Common myeloid progenitor, CD34-positive (primary cell): ENCODE measurements around the gene MTMR4.

Experiments used
- CTCF ChIA-PET: fragments of 350-600 bp; sonication (Branson Sonifier 250); formaldehyde crosslinking; loops from one replicate; lab custom pipeline; 2021; ENCODE audit warnings: antibody characterized with exemption; lab: Charles Lee
- POLR2A ChIA-PET: fragments of 350-600 bp; sonication (Branson Sonifier 250); formaldehyde crosslinking; loops from one replicate; lab custom pipeline; 2021; ENCODE audit warnings: antibody characterized with exemption; lab: Charles Lee
- DNase-seq, 3 donors: peaks; one replicate each; pipeline versions ENCODE4 v3.0.0 to v3.0.0-alpha.2; 2013
- H3K27ac ChIP-seq, 2 experiments: 1 replicate in 1 of 2; 2 replicates in 1 of 2; pipeline ENCODE4 v1.7.0; 2013; ENCODE audit warnings: inconsistent platforms in 2 of 2, low read length in 2 of 2, mild to moderate bottlenecking in 2 of 2, low read depth in 1 of 2, moderate library complexity in 1 of 2; ENCODE audit not compliant: severe bottlenecking in 2 of 2, insufficient read depth in 1 of 2, poor library complexity in 1 of 2
- H3K27me3 ChIP-seq, 5 experiments: replicated peaks in 2 of 5; 1 replicate in 3 of 5; 2 replicates in 2 of 5; pipeline versions ENCODE4 v1.6.1 to v1.7.0; 2013; ENCODE audit warnings: low read length in 4 of 5, mild to moderate bottlenecking in 2 of 5, moderate library complexity in 2 of 5, inconsistent platforms in 1 of 5; ENCODE audit not compliant: insufficient read depth in 5 of 5, control insufficient read depth in 4 of 5
- H3K36me3 ChIP-seq, 4 experiments: 1 replicate in 2 of 4; 2 replicates in 2 of 4; pipeline versions ENCODE4 v1.6.1 to v1.7.0; 2013; ENCODE audit warnings: low read length in 3 of 4, control low read depth in 1 of 4, mild to moderate bottlenecking in 1 of 4; ENCODE audit not compliant: control insufficient read depth in 4 of 4, insufficient read depth in 4 of 4
- H3K4me1 ChIP-seq, 4 experiments: 1 replicate in 3 of 4; 2 replicates in 1 of 4; pipeline versions ENCODE4 v1.6.1 to v1.7.1; 2013; ENCODE audit warnings: low read length in 3 of 4, mild to moderate bottlenecking in 3 of 4, control low read depth in 1 of 4, inconsistent platforms in 1 of 4, moderate library complexity in 1 of 4; ENCODE audit not compliant: control insufficient read depth in 4 of 4, insufficient read depth in 4 of 4; ENCODE audit errors: control extremely low read depth in 1 of 4
- H3K4me3 ChIP-seq, 7 experiments: 1 replicate in 4 of 7; 2 replicates in 3 of 7; pipeline versions ENCODE4 v1.5.1 to v1.7.0; 2013; ENCODE audit warnings: mild to moderate bottlenecking in 7 of 7, low read length in 6 of 7, moderate library complexity in 6 of 7, inconsistent platforms in 2 of 7, low read depth in 2 of 7, control low read depth in 1 of 7; ENCODE audit not compliant: insufficient read depth in 4 of 7, control insufficient read depth in 1 of 7; ENCODE audit errors: extremely low read depth in 1 of 7
- H3K9me3 ChIP-seq, 5 experiments: 1 replicate in 4 of 5; 2 replicates in 1 of 5; pipeline versions ENCODE4 v1.6.1 to v1.7.1; 2013; ENCODE audit warnings: low read length in 4 of 5, mild to moderate bottlenecking in 2 of 5, inconsistent platforms in 1 of 5, low read depth in 1 of 5, moderate library complexity in 1 of 5; ENCODE audit not compliant: control insufficient read depth in 4 of 5, insufficient read depth in 2 of 5; ENCODE audit errors: control extremely low read depth in 1 of 5
- WGBS: methylation state at CpG from one replicate; pipeline ENCODE4 v1.1.5; 2013; ENCODE audit not compliant: insufficient coverage; 5-methylcytosine and 5-hydroxymethylcytosine counted together

The MTMR4 gene

DNA sequence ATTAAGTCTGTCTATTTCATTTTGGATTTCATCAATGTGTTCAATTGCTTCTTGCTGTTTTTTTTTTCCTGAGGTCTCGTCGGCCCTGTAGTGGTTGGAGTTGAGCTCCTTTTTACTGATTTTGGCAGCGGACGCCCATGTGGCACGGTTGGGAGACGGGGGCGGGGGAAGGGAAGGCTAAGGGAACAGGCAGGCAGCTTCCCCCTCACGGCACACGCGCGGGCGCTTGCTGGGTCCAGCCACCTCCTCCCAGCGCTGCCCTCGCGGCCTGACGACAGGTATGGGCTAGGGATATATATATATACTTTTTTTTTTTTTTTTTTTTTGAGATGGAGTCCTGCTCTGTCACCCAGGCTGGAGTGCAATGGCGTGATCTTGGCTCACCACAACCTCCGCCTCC is 37.6 kb downstream of the MTMR4 start:
- Histone ChIP-seq H3K9me3 (no peaks in the 10 kb centered on the region), H3K27me3 (no peaks in the 10 kb centered on the region), H3K27ac (no peak overlapping the region), H3K4me1 (no peaks in the 10 kb centered on the region), H3K36me3 (peaks cover 0 to 11% (median 4%) of the 10 kb centered on the region in 4 experiments), H3K4me3 (no peak overlapping the region)
- DNase-seq: no peak
- WGBS: 100% methylated on average over 5 of the region's 18 CpGs
- ChIA-PET CTCF (no interaction called here), POLR2A (no interaction called here)

DNA sequence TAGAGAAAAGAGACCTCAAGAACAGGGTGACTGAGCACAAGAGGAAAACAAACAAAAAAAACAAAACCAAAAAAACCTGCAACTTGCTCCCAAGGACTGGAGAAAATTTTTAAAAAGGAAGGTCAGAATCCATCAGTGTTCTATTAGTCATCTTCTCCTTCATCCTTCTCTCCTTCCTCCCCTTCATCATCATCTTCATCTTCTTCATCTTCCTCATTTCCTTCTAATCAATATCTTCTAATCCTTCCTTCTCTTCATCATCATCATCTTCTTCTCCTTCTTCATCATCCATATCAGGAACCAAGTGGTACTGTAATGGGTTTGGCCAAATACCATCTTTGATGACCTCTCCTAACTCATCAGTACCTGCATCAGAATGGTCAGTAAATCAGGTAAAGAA is 38.5 kb downstream of the MTMR4 start:
- H3K9me3 ChIP-seq: no peaks in the 10 kb centered on the region
- no peaks in the 10 kb centered on the region for H3K4me1 ChIP-seq
- H3K4me3 ChIP-seq: no peak overlapping the region
- POLR2A ChIA-PET: no interaction called here
- peaks cover 0 to 11% (median 4%) of the 10 kb centered on the region in 4 experiments for H3K36me3 ChIP-seq
- CTCF ChIA-PET: no interaction called here
- DNase-seq: no peak
- H3K27ac ChIP-seq: no peak overlapping the region
- H3K27me3 ChIP-seq: no peaks in the 10 kb centered on the region

DNA sequence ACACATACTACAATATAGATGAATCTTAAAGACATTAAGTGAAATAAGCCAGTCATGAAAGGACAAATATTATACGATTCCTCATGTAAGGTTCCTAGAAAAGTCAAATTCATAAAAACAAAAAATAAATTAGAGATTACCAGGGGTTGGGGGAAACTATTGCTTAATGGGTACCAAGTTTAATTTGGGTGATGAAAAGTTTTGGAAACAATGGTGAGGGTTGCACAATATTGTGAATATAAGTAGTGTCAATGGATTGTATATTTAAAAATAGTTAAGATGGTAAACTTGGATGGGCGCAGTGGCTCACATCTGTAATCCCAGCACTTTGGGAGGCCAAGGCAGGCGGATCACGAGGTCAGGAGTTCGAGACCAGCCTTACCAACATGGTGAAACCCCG is 44.1 kb downstream of the MTMR4 start:
- Histone ChIP-seq H3K9me3 (no peaks in the 10 kb centered on the region), H3K36me3 (peaks cover 0 to 8% (median under 1%) of the 10 kb centered on the region in 4 experiments), H3K27me3 (no peaks in the 10 kb centered on the region), H3K4me1 (no peaks in the 10 kb centered on the region), H3K4me3 (no peak overlapping the region), H3K27ac (no peak overlapping the region)
- DNase-seq: no peak
- CTCF ChIA-PET: no interaction called here
- POLR2A ChIA-PET: no interaction called here
- 83% methylated on average over 1 of the region's 6 CpGs for WGBS

DNA sequence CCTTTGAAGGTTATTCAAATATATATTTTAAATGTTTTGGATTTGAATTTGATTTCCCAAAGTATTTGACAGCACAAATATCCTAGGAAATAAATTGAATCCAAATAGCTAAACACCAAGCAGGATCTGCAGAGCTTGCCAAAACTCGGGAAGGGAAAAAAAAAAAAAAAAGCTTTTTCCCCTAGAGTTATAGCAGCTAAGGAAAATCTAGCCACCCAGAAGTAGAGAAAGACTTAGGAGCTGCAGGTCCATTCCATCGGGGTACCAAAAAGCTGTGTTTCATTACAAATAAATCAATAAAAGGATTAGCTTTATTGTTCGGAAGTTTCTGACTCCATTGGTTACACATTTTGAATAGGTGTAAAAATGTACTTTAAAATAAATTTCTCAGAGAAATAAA is 45.5 kb downstream of the MTMR4 start:
- Histone ChIP-seq H3K27me3 (no peaks in the 10 kb centered on the region), H3K4me1 (no peaks in the 10 kb centered on the region), H3K36me3 (peaks cover 0 to 8% (median 2%) of the 10 kb centered on the region in 4 experiments), H3K9me3 (no peaks in the 10 kb centered on the region), H3K4me3 (no peak overlapping the region), H3K27ac (no peak overlapping the region)
- WGBS: 86% methylated on average over 1 of the region's 3 CpGs
- CTCF ChIA-PET: interaction anchor here (1.2 to 1.7 kb wide), 2 partner anchors 19 to 21 kb away, joined by 4 to 8 read pairs; partner anchors contain the start of gene HSF5
- DNase-seq: no peak
- POLR2A ChIA-PET: no interaction called here

DNA sequence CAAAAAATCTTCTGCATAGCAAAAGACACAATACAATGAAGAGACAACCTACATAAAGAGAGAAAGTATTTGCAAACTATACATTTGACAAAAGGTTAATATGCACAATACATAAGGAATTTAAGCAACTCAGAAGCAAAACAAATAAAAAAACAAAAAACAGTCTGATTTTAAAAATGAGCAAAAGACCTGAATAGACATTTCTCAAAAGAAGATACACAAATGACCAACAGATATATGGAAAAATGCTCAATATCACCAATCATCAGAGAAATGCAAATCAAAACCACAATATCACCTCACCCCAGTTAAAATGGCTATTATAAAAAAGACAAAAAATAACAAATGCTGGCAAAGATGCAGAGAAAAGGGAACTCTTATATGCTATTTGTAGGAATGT is 58.9 kb downstream of the MTMR4 start:
- no peak for DNase-seq
- no peaks in the 10 kb centered on the region for H3K4me1 ChIP-seq
- CTCF ChIA-PET: no interaction called here
- no peaks in the 10 kb centered on the region for H3K27me3 ChIP-seq
- POLR2A ChIA-PET: no interaction called here
- peaks cover 0 to 9% (median 3%) of the 10 kb centered on the region in 4 experiments for H3K36me3 ChIP-seq
- H3K27ac ChIP-seq: no peak overlapping the region
- H3K4me3 ChIP-seq: no peak overlapping the region
- peaks cover 0 to 3% (median 0%) of the 10 kb centered on the region in 5 experiments for H3K9me3 ChIP-seq

DNA sequence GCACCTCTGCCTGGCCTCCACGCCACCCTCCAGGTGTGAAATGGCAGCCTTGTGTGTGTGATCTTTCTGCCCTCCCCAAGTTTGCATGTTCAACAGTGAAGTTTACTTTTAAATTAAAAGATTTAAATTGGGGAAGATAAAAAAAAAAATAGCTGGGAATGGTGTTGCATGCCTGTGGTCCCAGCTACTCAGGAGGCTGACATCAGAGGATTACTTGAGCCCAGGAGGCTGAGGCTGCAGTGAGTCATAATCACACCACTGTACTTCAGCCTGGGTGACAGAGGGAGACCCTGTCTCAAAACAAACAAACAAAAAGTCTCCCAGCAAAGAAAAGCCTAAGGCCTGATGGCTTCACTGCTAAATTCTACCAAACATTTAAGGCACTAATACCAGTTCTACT is 61.7 kb downstream of the MTMR4 start:
- Histone ChIP-seq H3K36me3 (peaks cover 0 to 15% (median 5%) of the 10 kb centered on the region in 4 experiments), H3K9me3 (peaks cover 0 to 4% (median 0%) of the 10 kb centered on the region in 5 experiments), H3K27ac (no peak overlapping the region), H3K4me3 (no peak overlapping the region), H3K27me3 (no peaks in the 10 kb centered on the region), H3K4me1 (no peaks in the 10 kb centered on the region)
- 100% methylated on average over 1 of the region's 1 CpG for WGBS
- ChIA-PET POLR2A (interaction anchor here (0.8 kb wide), 1 partner anchor 136 kb away, joined by 4 read pairs; no protein-coding TSS in a partner anchor), CTCF (interaction anchor here (1.1 kb wide), 1 partner anchor 38 kb away, joined by 3 read pairs; no protein-coding TSS in a partner anchor)
- no peak for DNase-seq

DNA sequence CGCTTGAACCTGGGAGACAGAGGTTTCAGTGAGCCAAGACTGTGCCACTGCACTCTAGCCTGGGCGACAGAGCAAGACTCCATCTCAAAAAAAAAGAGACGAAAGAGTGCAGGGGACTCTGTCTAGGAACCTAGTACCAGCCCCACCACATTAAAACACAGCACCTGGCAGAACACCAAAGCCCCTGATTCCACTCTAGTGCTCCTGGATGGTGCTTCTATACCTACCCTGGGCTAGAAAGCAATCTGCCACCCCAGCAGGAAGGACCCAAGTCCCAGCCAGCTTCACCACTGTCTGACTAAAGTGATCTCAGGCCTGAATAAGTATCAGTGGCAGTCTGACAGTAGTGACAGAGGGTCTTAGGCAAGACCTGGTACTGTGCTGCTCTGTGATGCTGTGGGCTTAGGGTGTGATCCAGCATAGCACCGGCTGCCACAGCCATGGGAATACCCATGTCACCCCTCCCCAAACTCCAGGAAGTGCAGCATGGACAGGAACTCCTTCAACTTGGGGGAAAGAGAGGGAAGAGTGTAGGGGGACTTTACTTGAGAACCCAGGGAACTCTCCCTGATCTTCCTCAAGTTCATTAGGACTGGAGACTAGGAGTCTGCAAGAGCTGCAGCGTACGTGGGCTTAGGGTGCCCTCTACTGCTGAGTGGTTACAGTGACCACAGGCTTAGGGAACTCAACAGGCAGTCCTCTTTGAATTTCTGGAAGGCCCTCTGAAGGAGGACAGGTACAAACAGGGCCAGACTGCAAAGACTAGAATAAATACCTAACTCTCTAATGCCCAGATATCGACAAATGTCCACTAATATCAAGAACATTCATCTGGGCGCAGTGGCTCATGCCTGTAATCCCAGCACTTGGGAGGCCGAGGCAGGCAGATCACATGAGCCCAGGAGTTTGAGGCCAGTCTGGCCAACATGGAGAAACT is 67.1 kb downstream of the MTMR4 start:
- 96% methylated on average over 8 of the region's 9 CpGs for WGBS
- H3K9me3 ChIP-seq: peaks cover 0 to 5% (median 0%) of the 10 kb centered on the region in 5 experiments
- DNase-seq: peak; percentile 85 to 87 (median 86)
- H3K4me3 ChIP-seq: no peak overlapping the region
- no peak overlapping the region for H3K27ac ChIP-seq
- CTCF ChIA-PET: interaction anchor here (0.6 to 3.6 kb wide), 5 partner anchors 9 to 1061 kb away, joined by 3 to 20 read pairs (median 4); no protein-coding TSS in a partner anchor
- no peaks in the 10 kb centered on the region for H3K4me1 ChIP-seq
- POLR2A ChIA-PET: no interaction called here
- peaks cover 0 to 17% (median 7%) of the 10 kb centered on the region in 4 experiments for H3K36me3 ChIP-seq
- no peaks in the 10 kb centered on the region for H3K27me3 ChIP-seq
